Fibroblast of lung (primary cell): Measurements from ENCODE around the gene PAK4. TPM values are rescaled to one million over a fixed set of nuclear protein-coding genes. Genes with fewer than 3 reads are reported as not detected.
A peak's percentile ranks its signal among the peaks of the same experiment; 100 is the strongest.

Source experiments
- DNase-seq, 2 donors: peaks; one replicate each; pipeline versions ENCODE4 v3.0.0 to v3.0.0-alpha.2; 2010; ENCODE audit warnings: low read depth in 2 of 2
- H2AFZ ChIP-seq: 2 replicates; pipeline ENCODE4 v1.5.1; 2012; ENCODE audit warnings: low read length, control low read depth, inconsistent platforms
- H3K27ac ChIP-seq: 2 replicates; pipeline ENCODE4 v1.5.1; 2011; ENCODE audit warnings: low read length, control low read depth; ENCODE audit not compliant: insufficient read depth
- H3K27me3 ChIP-seq: 2 replicates; pipeline ENCODE4 v1.5.1; 2011; ENCODE audit warnings: mild to moderate bottlenecking, low read length; ENCODE audit not compliant: control insufficient read depth, insufficient read depth
- H3K36me3 ChIP-seq: 2 replicates; pipeline ENCODE4 v1.5.1; 2011; ENCODE audit warnings: low read length; ENCODE audit not compliant: control insufficient read depth, insufficient read depth
- H3K4me1 ChIP-seq: 2 replicates; pipeline ENCODE4 v1.5.1; 2011; ENCODE audit warnings: low read length; ENCODE audit not compliant: control insufficient read depth, insufficient read depth; ENCODE audit errors: extremely low read depth
- H3K4me2 ChIP-seq: 2 replicates; pipeline ENCODE4 v1.5.1; 2011; ENCODE audit warnings: low read length, control low read depth; ENCODE audit not compliant: insufficient read depth; ENCODE audit errors: extremely low read depth
- H3K4me3 ChIP-seq, 4 experiments: fragments of 200-600 bp in 1 of 4; sonication (generic) in 1 of 4; replicated peaks in 1 of 4; 2 replicates each; pipeline ENCODE4 v1.5.1; 2011 to 2016; ENCODE audit warnings: low read length in 4 of 4, low read depth in 3 of 4, mild to moderate bottlenecking in 3 of 4, control low read depth in 2 of 4, inconsistent platforms in 1 of 4, mixed read lengths in 1 of 4; ENCODE audit not compliant: insufficient read depth in 1 of 4; ENCODE audit errors: control extremely low read depth in 1 of 4
- H3K79me2 ChIP-seq: 2 replicates; pipeline ENCODE4 v1.5.1; 2012; ENCODE audit warnings: mild to moderate bottlenecking, low read length, inconsistent platforms; ENCODE audit not compliant: control insufficient read depth, insufficient read depth
- H3K9ac ChIP-seq: 2 replicates; pipeline ENCODE4 v1.5.1; 2011; ENCODE audit warnings: mild to moderate bottlenecking, low read length, control low read depth; ENCODE audit not compliant: insufficient read depth
- H3K9me3 ChIP-seq: 2 replicates; pipeline ENCODE4 v1.5.1; 2012; ENCODE audit warnings: low read depth, low read length; ENCODE audit not compliant: control insufficient read depth, insufficient read depth
- H4K20me1 ChIP-seq: 2 replicates; pipeline ENCODE4 v1.5.1; 2011; ENCODE audit warnings: low read length; ENCODE audit not compliant: control insufficient read depth, insufficient read depth; ENCODE audit errors: extremely low read depth
- CTCF ChIP-seq, 2 donors: IDR thresholded peaks in 1 of 2; conservative IDR thresholded peaks in 1 of 2; 1 replicate in 1 of 2; 2 replicates in 1 of 2; pipeline ENCODE4 v1.5.1; 2011 to 2012; ENCODE audit warnings: low read length in 2 of 2, control low read depth in 1 of 2, inconsistent platforms in 1 of 2, low read depth in 1 of 2, mild to moderate bottlenecking in 1 of 2
- EZH2 ChIP-seq: IDR thresholded peaks from 2 replicates; pipeline ENCODE4 v1.5.1; 2012; ENCODE audit warnings: low read length, control low read depth, mild to moderate bottlenecking; ENCODE audit errors: missing control alignments
- polyA plus RNA-seq, 2 donors: library from polyadenylated mRNA; depleted of rRNA in 1 of 2; stranded (reverse) in 1 of 2; unstranded in 1 of 2; fragments of >200 nt; gene quantifications; 2 replicates each; pipeline ENCODE4 v1.2.1, GENCODE V29; 2011 to 2012; ENCODE audit warnings: missing spikeins in 1 of 2
- total RNA-seq: library from RNA; depleted of rRNA; stranded (reverse); fragments of >200 nt; gene quantifications from 2 replicates; pipeline ENCODE4 v1.2.1, GENCODE V29; 2014

PAK4 gene
- total and polyA plus RNA-seq, 2 donors (not counting 1 experiment from before 2014, with no cell fraction given): 4.6 to 8.4 TPM

GRCh38 chr19:39196320-39196719, 70.7 kb downstream of the PAK4 start:
- H3K9me3 ChIP-seq: no peaks in the 10 kb centered on the region
- H3K9ac ChIP-seq: no peak overlapping the region
- no peak overlapping the region for H3K4me3 ChIP-seq
- no peak overlapping the region for H3K4me2 ChIP-seq
- no peaks in the 10 kb centered on the region for H3K4me1 ChIP-seq
- H2AFZ ChIP-seq: no peak overlapping the region
- no peak overlapping the region for H3K27ac ChIP-seq
- DNase-seq: no peak
- H3K27me3 ChIP-seq: peaks cover 33% of the 10 kb centered on the region
- H4K20me1 ChIP-seq: no peaks in the 10 kb centered on the region
- H3K79me2 ChIP-seq: no peaks in the 10 kb centered on the region
- H3K36me3 ChIP-seq: no peaks in the 10 kb centered on the region
- TF ChIP-seq CTCF (conservative IDR thresholded peaks at IDR 0.05 in 1 of 2, IDR thresholded peaks at IDR 0.05 in 1 of 2; ENCODE audit: low read depth in 1 of 2, low read length in 2 of 2) (no peak), EZH2 (peak; percentile 9)

GRCh38 chr19:39196860-39197562, 71.4 kb downstream of the PAK4 start, which contains the start of gene NCCRP1:
NCCRP1 (plus strand) TSS chr19:39196964; CDS start chr19:39196983, 19 bp downstream.
- H3K4me1 ChIP-seq: no peaks in the 10 kb centered on the region
- H3K27me3 ChIP-seq: peaks cover 33% of the 10 kb centered on the region
- H3K4me2 ChIP-seq: no peak within 1 kb of the TSS
- no peak within 1 kb of the TSS for H2AFZ ChIP-seq
- no peak within 1 kb of the TSS for H3K27ac ChIP-seq
- TF ChIP-seq EZH2: peak; percentile 92
- no peak for TF ChIP-seq CTCF (conservative IDR thresholded peaks at IDR 0.05 in 1 of 2, IDR thresholded peaks at IDR 0.05 in 1 of 2; ENCODE audit: low read depth in 1 of 2, low read length in 2 of 2)
- H4K20me1 ChIP-seq: no peaks in the 10 kb centered on the region
- DNase-seq: no peak
- no peaks in the 10 kb centered on the region for H3K36me3 ChIP-seq
- H3K4me3 ChIP-seq: no peak within 1 kb of the TSS
- no peaks in the 10 kb centered on the region for H3K9me3 ChIP-seq
- H3K79me2 ChIP-seq: no peaks in the 10 kb centered on the region
- H3K9ac ChIP-seq: no peak within 1 kb of the TSS

GRCh38 chr19:39197808-39198207, 72.2 kb downstream of the PAK4 start:
- Histone ChIP-seq H3K4me3 (no peak overlapping the region), H3K9me3 (no peaks in the 10 kb centered on the region), H3K79me2 (no peaks in the 10 kb centered on the region), H3K36me3 (no peaks in the 10 kb centered on the region), H4K20me1 (no peaks in the 10 kb centered on the region), H3K9ac (no peak overlapping the region), H3K27me3 (peaks cover 33% of the 10 kb centered on the region), H2AFZ (no peak overlapping the region), H3K4me1 (no peaks in the 10 kb centered on the region), H3K27ac (no peak overlapping the region), H3K4me2 (no peak overlapping the region)
- no peak for DNase-seq
- no peak for TF ChIP-seq EZH2
- TF ChIP-seq CTCF (conservative IDR thresholded peaks at IDR 0.05 in 1 of 2, IDR thresholded peaks at IDR 0.05 in 1 of 2; ENCODE audit: low read depth in 1 of 2, low read length in 2 of 2): no peak
